ENCODE results near the gene TMC3. TPM values are rescaled to one million over a fixed set of nuclear protein-coding genes. Genes with fewer than 3 reads are reported as not detected.

TMC3 gene
- total and polyA plus RNA-seq, 2 of the 13 experiments (the other 11 are each of a cell fraction or from before 2014, with no cell fraction given), result not detected

GRCh38 chr15:81400640-81401236, 26.7 kb upstream of the TMC3 start (continued):
- no peak for TF ChIP-seq EED (CRISPR knock-in tag; IDR thresholded peaks at IDR 0.05)
- TF ChIP-seq ERF (CRISPR knock-in tag; IDR thresholded peaks at IDR 0.05), result no peak
- TF ChIP-seq SMC3 (IDR thresholded peaks at IDR 0.05; ENCODE audit: low read length), result peak; percentile 78
- TF ChIP-seq NFYC (CRISPR knock-in tag; IDR thresholded peaks at IDR 0.05), result no peak
- TF ChIP-seq ZNF580 (CRISPR knock-in tag; IDR thresholded peaks at IDR 0.05; ENCODE audit: borderline replicate concordance, low read depth), result no peak
- TF ChIP-seq NFIC (IDR thresholded peaks at IDR 0.05; ENCODE audit: low read length), result no peak
- TF ChIP-seq SP4 (CRISPR knock-in tag; IDR thresholded peaks at IDR 0.05), result no peak

- no peak for DNase-seq (ENCODE audit: low spot score)
- no peaks in the 10 kb centered on the region for H3K27me3 ChIP-seq (ENCODE audit: control insufficient read depth in 1 of 2, insufficient read depth in 2 of 2, low read length in 2 of 2)
- POLR2A ChIA-PET, result no interaction called here
- H2AFZ ChIP-seq (ENCODE audit: low read length), result no peak overlapping the region
- TF ChIP-seq ZNF83 (CRISPR knock-in tag; IDR thresholded peaks at IDR 0.05; ENCODE audit: borderline replicate concordance) (no peak), ZNF788 (CRISPR knock-in tag; IDR thresholded peaks at IDR 0.05; ENCODE audit: borderline replicate concordance) (no peak), CBX2 (IDR thresholded peaks at IDR 0.05; ENCODE audit: low read depth, low read length) (no peak), CBX2 (CRISPR knock-in tag; IDR thresholded peaks at IDR 0.05; ENCODE audit: low read depth) (no peak), ZNF800 (CRISPR knock-in tag; IDR thresholded peaks at IDR 0.05) (no peak)
- no peak overlapping the region for H3K27ac ChIP-seq (ENCODE audit: extremely low read length, insufficient read depth, low read length)
- H3K4me3 ChIP-seq (replicated peaks in 1 of 3; ENCODE audit: insufficient read depth in 1 of 3, low read depth in 2 of 3, low read length in 3 of 3), result no peak overlapping the region
- WGBS (ENCODE audit: low lambda C conversion rate), result 7% methylated on average over 5 of the region's 5 CpGs
- no peaks in the 10 kb centered on the region for H3K36me3 ChIP-seq (replicated peaks in 1 of 2; ENCODE audit: control insufficient read depth in 1 of 2, insufficient read depth in 2 of 2, low read length in 2 of 2)
- H3K4me2 ChIP-seq (ENCODE audit: low read depth, low read length), result no peak overlapping the region
- intact Hi-C loops (cut with micrococcal nuclease; ENCODE audit: unreplicated experiment), result no loop called here
- no peaks in the 10 kb centered on the region for H3K4me1 ChIP-seq (ENCODE audit: insufficient read depth, low read length)
- no peaks in the 10 kb centered on the region for H3K9me3 ChIP-seq (ENCODE audit: low read length)
- CTCF ChIA-PET (ENCODE audit: low intra/inter-chr PET ratio, low total read pairs), result interaction anchor here (2.3 kb wide), 1 partner anchor 124 kb away, joined by 24 read pairs; no protein-coding TSS in a partner anchor
- no peak for ATAC-seq
- in situ Hi-C loops (cut with HindIII; ENCODE audit: extremely low pct_ligation_motif_present, low pct_unique_long_range_greater_than_20kb), result no loop called here
- no peak for FAIRE-seq
- no peaks in the 10 kb centered on the region for H4K20me1 ChIP-seq (ENCODE audit: insufficient read depth, low read length)
- no peaks in the 10 kb centered on the region for H3K79me2 ChIP-seq (ENCODE audit: insufficient read depth, low read length)
- BruUV-seq (replicated peaks), result no TSS peak
- no peak overlapping the region for H3K9ac ChIP-seq (ENCODE audit: insufficient read depth, low read depth, low read length)
These were observed 25.0 kb upstream of the TMC3 start for GRCh38 chr15:81398910-81399551.

All from HepG2 (cell line).